ENCODE data around the gene RGS17.

The RGS17 gene

DNA sequence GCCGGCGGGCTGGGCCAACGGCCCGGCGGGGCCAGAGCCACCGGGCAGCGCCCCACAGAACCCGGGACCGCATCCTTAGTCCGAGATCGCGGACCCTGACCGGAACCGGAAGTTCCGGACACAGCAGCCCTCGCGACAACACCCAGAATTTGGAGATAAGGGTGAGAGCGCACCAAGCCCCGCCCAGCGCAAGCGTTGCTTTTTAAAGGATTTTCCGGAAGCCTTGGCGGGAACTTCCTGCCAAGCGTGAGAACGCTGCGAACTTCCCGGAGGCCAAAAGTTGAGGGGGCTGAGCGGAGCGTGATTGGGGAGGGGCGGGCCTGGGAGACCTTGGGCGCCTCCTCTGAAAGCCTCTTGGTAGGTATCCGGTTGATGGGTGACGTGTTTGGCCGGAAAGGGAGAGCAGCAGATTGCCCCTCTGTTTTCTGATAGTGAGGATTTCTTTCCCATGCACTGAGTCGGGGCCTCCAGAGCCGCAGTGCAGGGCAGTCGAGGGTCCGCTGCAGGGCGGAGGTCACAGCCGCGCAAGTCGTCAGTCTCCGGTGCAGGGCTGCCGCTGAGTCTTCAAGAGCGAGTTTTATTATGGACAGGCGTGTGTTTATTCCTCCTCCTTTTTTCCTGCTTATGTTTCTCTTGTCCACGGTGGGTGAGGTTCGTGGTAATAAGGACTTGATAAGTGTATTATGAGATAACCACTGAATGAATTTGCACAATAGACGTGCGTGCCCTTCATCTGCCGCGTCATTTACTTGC, 128.3 kb downstream of the RGS17 start, which contains the start of gene MTRF1L (continued):
- peak; percentile 61; the same call in 1 of the 2 replicates for TF ChIP-seq ELK4 (IDR thresholded peaks at IDR 0.05; ENCODE audit: borderline replicate concordance, low read depth, low read length)
- TF ChIP-seq ZNF2 (tag by site-specific recombination; IDR thresholded peaks at IDR 0.05), result 0 out of 2 replicates have a peak, but pooled peaks have one; percentile 19
- peak; percentile 60 for TF ChIP-seq KLF8 (tag by site-specific recombination; IDR thresholded peaks at IDR 0.05)
- TF ChIP-seq SP3 (tag by site-specific recombination; IDR thresholded peaks at IDR 0.05), result peak; percentile 81
- no peak for TF ChIP-seq ZNF311 (tag by site-specific recombination; IDR thresholded peaks at IDR 0.05; ENCODE audit: borderline replicate concordance)
- TF ChIP-seq ZNF341 (tag by site-specific recombination; IDR thresholded peaks at IDR 0.05; ENCODE audit: low read depth), result 0 out of 2 replicates have a peak, but pooled peaks have one; percentile 14
- TF ChIP-seq ZBTB17 (tag by site-specific recombination; IDR thresholded peaks at IDR 0.05), result peak; percentile 64
- TF ChIP-seq ZBTB48 (tag by site-specific recombination; IDR thresholded peaks at IDR 0.05), result no peak
- peak; percentile 79 for TF ChIP-seq ZNF629 (tag by site-specific recombination; IDR thresholded peaks at IDR 0.05)
- peak; percentile 77 for TF ChIP-seq PATZ1 (tag by site-specific recombination; IDR thresholded peaks at IDR 0.05)
- no peak for TF ChIP-seq ZNF24 (tag by site-specific recombination; IDR thresholded peaks at IDR 0.05)
- peak; percentile 49 for TF ChIP-seq ZBTB8A (tag by site-specific recombination; IDR thresholded peaks at IDR 0.05)
- peak; percentile 64; the same call in 1 of the 2 replicates for TF ChIP-seq HOXD13 (CRISPR knock-in tag; IDR thresholded peaks at IDR 0.05; ENCODE audit: borderline replicate concordance)
- peak; percentile 44; the same call in 1 of the 2 replicates for TF ChIP-seq ZNF660 (tag by site-specific recombination; IDR thresholded peaks at IDR 0.05)
- TF ChIP-seq PBX3 (CRISPR knock-in tag; IDR thresholded peaks at IDR 0.05), result peak; percentile 36; the same call in 1 of the 2 replicates
- 0 out of 2 replicates have a peak, but pooled peaks have one; percentile 10 for TF ChIP-seq ZNF600 (tag by site-specific recombination; IDR thresholded peaks at IDR 0.05)
- TF ChIP-seq ZNF18 (tag by site-specific recombination; IDR thresholded peaks at IDR 0.05), result no peak
- TF ChIP-seq INSM2 (tag by site-specific recombination; IDR thresholded peaks at IDR 0.05), result no peak
- peak; percentile 98 for TF ChIP-seq ZXDB (tag by site-specific recombination; IDR thresholded peaks at IDR 0.05)
- no peak for TF ChIP-seq ZNF701 (tag by site-specific recombination; IDR thresholded peaks at IDR 0.05)
- TF ChIP-seq PRDM10 (tag by site-specific recombination; IDR thresholded peaks at IDR 0.05), result peak; percentile 77
- peak; percentile 72; the same call in 1 of the 2 replicates for TF ChIP-seq IKZF3 (tag by site-specific recombination; IDR thresholded peaks at IDR 0.05)
- no peak for TF ChIP-seq ZNF561 (tag by site-specific recombination; IDR thresholded peaks at IDR 0.05; ENCODE audit: borderline replicate concordance)
